Erythroblast (primary cell): Measurements from ENCODE around the gene CACNA2D1.

ENCODE experiments used
- DNase-seq, 2 experiments: peaks; one replicate each; lab custom pipeline; 2025; lab: John Stamatoyannopoulos, UW
- GATA1 ChIP-seq: IDR thresholded peaks from 2 replicates; pipeline ENCODE4 v1.6.1; 2011; ENCODE audit warnings: low read depth, mild to moderate bottlenecking, control low read depth, low read length, moderate library complexity
- POLR2A ChIP-seq: IDR thresholded peaks from 2 replicates; pipeline ENCODE4 v1.6.1; 2011; ENCODE audit warnings: mild to moderate bottlenecking, low read length

Gene CACNA2D1

GRCh38 chr7:82423446-82423845, 20.1 kb downstream of the CACNA2D1 start:
- DNase-seq: no peak
- TF ChIP-seq POLR2A: no peak
- TF ChIP-seq GATA1: no peak

- TF ChIP-seq GATA1 (no peak), POLR2A (no peak)
Measured at GRCh38 chr7:82419200-82419599, 24.4 kb downstream of the CACNA2D1 start.

GRCh38 chr7:82417898-82418297, 25.7 kb downstream of the CACNA2D1 start:
- TF ChIP-seq POLR2A (no peak), GATA1 (no peak)
- DNase-seq: no peak

More at GRCh38 chr7:82419200-82419599, 24.4 kb downstream of the CACNA2D1 start:
- DNase-seq: peak; percentile 33 to 65

GRCh38 chr7:82416402-82416801, 27.2 kb downstream of the CACNA2D1 start:
- no peak for DNase-seq
- no peak for TF ChIP-seq POLR2A
- no peak for TF ChIP-seq GATA1

GRCh38 chr7:82414389-82414788, 29.2 kb downstream of the CACNA2D1 start:
- TF ChIP-seq GATA1: no peak
- TF ChIP-seq POLR2A: no peak
- no peak for DNase-seq

- no peak for DNase-seq
Measured at GRCh38 chr7:82413237-82413636, 30.3 kb downstream of the CACNA2D1 start.

GRCh38 chr7:82411732-82412131, 31.8 kb downstream of the CACNA2D1 start:
- no peak for DNase-seq
- no peak for TF ChIP-seq GATA1
- TF ChIP-seq POLR2A: no peak

More at GRCh38 chr7:82413237-82413636, 30.3 kb downstream of the CACNA2D1 start:
- no peak for TF ChIP-seq GATA1
- TF ChIP-seq POLR2A: no peak

GRCh38 chr7:82410461-82410860, 33.1 kb downstream of the CACNA2D1 start:
- no peak for DNase-seq
- no peak for TF ChIP-seq GATA1
- no peak for TF ChIP-seq POLR2A

GRCh38 chr7:82406937-82407336, 36.6 kb downstream of the CACNA2D1 start:
- TF ChIP-seq POLR2A (no peak), GATA1 (no peak)
- no peak for DNase-seq

- TF ChIP-seq GATA1: no peak
- no peak for TF ChIP-seq POLR2A
- no peak for DNase-seq
Measured at GRCh38 chr7:82405301-82405700, 38.3 kb downstream of the CACNA2D1 start.

GRCh38 chr7:82404652-82405051, 38.9 kb downstream of the CACNA2D1 start:
- DNase-seq: no peak
- TF ChIP-seq GATA1 (no peak), POLR2A (no peak)

GRCh38 chr7:82404094-82404493, 39.5 kb downstream of the CACNA2D1 start:
- no peak for DNase-seq
- no peak for TF ChIP-seq POLR2A
- no peak for TF ChIP-seq GATA1

- TF ChIP-seq GATA1 (no peak), POLR2A (no peak)
- no peak for DNase-seq
Measured at GRCh38 chr7:82397879-82398524, 45.6 kb downstream of the CACNA2D1 start.

- TF ChIP-seq POLR2A: no peak
- no peak for TF ChIP-seq GATA1
- no peak for DNase-seq
Measured at GRCh38 chr7:82396343-82396742, 47.2 kb downstream of the CACNA2D1 start.

GRCh38 chr7:82395147-82395546, 48.4 kb downstream of the CACNA2D1 start:
- no peak for DNase-seq
- TF ChIP-seq GATA1: no peak
- no peak for TF ChIP-seq POLR2A
